IMR-90 (cell line): ENCODE measurements around the gene DTL. TPM values are rescaled to one million over a fixed set of nuclear protein-coding genes. Genes with fewer than 3 reads are reported as not detected.
"Not testable (repeated sequence)": the region's sequence is repeated elsewhere in the genome, so short reads cannot be mapped to it uniquely, and the experiment has no call there.

Source experiments
- ATAC-seq: fragments of 200-7000 bp; cut with Tn5 transposase; 2 replicates; pipeline ENCODE4 v1.9.1; 2020; ENCODE audit warnings: low read depth, mild to moderate bottlenecking, moderate library complexity
- BruUV-seq: library from RNA; stranded (reverse); fragments of 400-500 nt; replicated peaks from 2 replicates; lab custom pipeline; 2021; lab: Mats Ljungman, UMichigan
- CTCF ChIA-PET: fragments of 300-600 bp; formaldehyde crosslinking; extraction: SDS; loops from one replicate; lab custom pipeline; 2021; ENCODE audit warnings: antibody characterized with exemption; lab: Yijun Ruan, JAX
- POLR2A ChIA-PET: fragments of 300-600 bp; sonication (Branson Sonifier 250); formaldehyde crosslinking; loops from one replicate; lab custom pipeline; 2022; ENCODE audit warnings: antibody characterized with exemption; ENCODE audit not compliant: unreplicated experiment; lab: Charles Lee
- DNase-seq: peaks from one replicate; pipeline ENCODE4 v3.0.0; 2013
- H2AFZ ChIP-seq: replicated peaks from 2 replicates; pipeline ENCODE3; 2013; ENCODE audit warnings: low read length, mild to moderate bottlenecking; ENCODE audit not compliant: poor library complexity
- H2AK5ac ChIP-seq: 2 replicates; pipeline ENCODE4 v1.6.1; 2013; ENCODE audit warnings: low read depth, low read length, inconsistent platforms
- H2AK9ac ChIP-seq: replicated peaks from 2 replicates; pipeline ENCODE3; 2013; ENCODE audit warnings: mild to moderate bottlenecking, low read depth, low read length, moderate library complexity; ENCODE audit not compliant: poor library complexity
- H2BK120ac ChIP-seq: 2 replicates; pipeline ENCODE4 v1.6.1; 2013; ENCODE audit warnings: low read depth, low read length, inconsistent platforms
- H2BK15ac ChIP-seq: 3 replicates; pipeline ENCODE4 v1.6.1; 2013; ENCODE audit warnings: low read depth, low read length, inconsistent platforms
- H2BK20ac ChIP-seq: 2 replicates; pipeline ENCODE4 v1.6.1; 2013; ENCODE audit warnings: low read depth, mild to moderate bottlenecking, inconsistent platforms, low read length, moderate library complexity
- H2BK5ac ChIP-seq: 2 replicates; pipeline ENCODE4 v1.6.1; 2013; ENCODE audit warnings: mild to moderate bottlenecking, low read depth, low read length, inconsistent platforms; ENCODE audit not compliant: poor library complexity, severe bottlenecking
- H3K14ac ChIP-seq: replicated peaks from 2 replicates; pipeline ENCODE4 v1.6.1; 2013; ENCODE audit warnings: low read depth, low read length, inconsistent platforms
- H3K18ac ChIP-seq: 2 replicates; pipeline ENCODE4 v1.6.1; 2013; ENCODE audit warnings: low read depth, low read length, control low read depth
- H3K23ac ChIP-seq: 2 replicates; pipeline ENCODE4 v1.6.1; 2013; ENCODE audit warnings: low read depth, low read length, inconsistent platforms
- H3K27ac ChIP-seq: 2 replicates; pipeline ENCODE4 v1.5.1; 2013; ENCODE audit warnings: mild to moderate bottlenecking, control low read depth, low read length; ENCODE audit not compliant: insufficient read depth
- H3K27me3 ChIP-seq: 2 replicates; pipeline ENCODE4 v1.6.1; 2013; ENCODE audit warnings: low read length; ENCODE audit not compliant: control insufficient read depth, insufficient read depth
- H3K36me3 ChIP-seq: 2 replicates; pipeline ENCODE4 v1.6.1; 2013; ENCODE audit warnings: low read length, mixed read lengths; ENCODE audit not compliant: control insufficient read depth, insufficient read depth
- H3K4ac ChIP-seq: 2 replicates; pipeline ENCODE4 v1.6.1; 2013; ENCODE audit warnings: low read depth, low read length, inconsistent platforms
- H3K4me1 ChIP-seq: 2 replicates; pipeline ENCODE4 v1.6.1; 2013; ENCODE audit warnings: low read length, mixed read lengths; ENCODE audit not compliant: control insufficient read depth, insufficient read depth
- H3K4me2 ChIP-seq: 2 replicates; pipeline ENCODE4 v1.6.1; 2013; ENCODE audit warnings: low read depth, mild to moderate bottlenecking, control low read depth, low read length, moderate library complexity
- H3K4me3 ChIP-seq: 2 replicates; pipeline ENCODE4 v1.5.1; 2013; ENCODE audit warnings: low read depth, mild to moderate bottlenecking, control low read depth, low read length, moderate library complexity; ENCODE audit not compliant: insufficient read depth
- H3K56ac ChIP-seq: 2 replicates; pipeline ENCODE4 v1.6.1; 2013; ENCODE audit warnings: low read length, inconsistent platforms; ENCODE audit not compliant: insufficient read depth; ENCODE audit errors: extremely low read depth
- H3K79me1 ChIP-seq, 2 experiments: 2 replicates each; pipeline ENCODE4 v1.6.1; 2013; ENCODE audit warnings: low read length in 2 of 2, inconsistent platforms in 1 of 2, low read depth in 1 of 2
- H3K9ac ChIP-seq: 2 replicates; pipeline ENCODE4 v1.6.1; 2013; ENCODE audit warnings: low read depth, low read length, control low read depth
- H3K9me1 ChIP-seq: 2 replicates; pipeline ENCODE4 v1.6.1; 2013; ENCODE audit warnings: low read length, inconsistent platforms; ENCODE audit not compliant: insufficient read depth
- H3K9me3 ChIP-seq: 2 replicates; pipeline ENCODE4 v1.6.1; 2013; ENCODE audit warnings: low read length; ENCODE audit not compliant: control insufficient read depth, insufficient read depth
- H4K20me1 ChIP-seq: 2 replicates; pipeline ENCODE4 v1.6.1; 2013; ENCODE audit warnings: low read length, inconsistent platforms; ENCODE audit not compliant: insufficient read depth
- H4K5ac ChIP-seq: 2 replicates; pipeline ENCODE4 v1.6.1; 2013; ENCODE audit warnings: mild to moderate bottlenecking, low read depth, low read length, control low read depth
- H4K8ac ChIP-seq, 2 experiments: 2 replicates each; pipeline ENCODE4 v1.6.1; 2013; ENCODE audit warnings: low read depth in 2 of 2, low read length in 2 of 2, control low read depth in 1 of 2, inconsistent platforms in 1 of 2
- H4K91ac ChIP-seq: 2 replicates; pipeline ENCODE4 v1.6.1; 2013; ENCODE audit warnings: low read depth, low read length, inconsistent platforms; ENCODE audit not compliant: insufficient read depth
- WGBS, 2 experiments: methylation state at CpG; one replicate each; pipeline versions ENCODE4 v1.1.5 to v1.1.7; 2013; ENCODE audit warnings: missing lambda C conversion rate in 2 of 2; ENCODE audit not compliant: insufficient read length in 1 of 2; ENCODE audit errors: extremely low coverage in 2 of 2; 5-methylcytosine and 5-hydroxymethylcytosine counted together
- dilution Hi-C: fragments of 300-500 bp; cut with HindIII; formaldehyde crosslinking; loops from one replicate; pipeline ENCODE4 v1.14.3; 2018; ENCODE audit warnings: low sequenced_read_pairs; ENCODE audit not compliant: unreplicated experiment
- in situ Hi-C: fragments of 300-500 bp; cut with MboI; formaldehyde crosslinking; loops from 3 replicates; pipeline ENCODE4 v1.14.3; 2019; ENCODE audit warnings: low sequenced_read_pairs, inconsistent platforms, mixed read lengths
- intact Hi-C: fragments of 100-400 bp; cut with micrococcal nuclease; formaldehyde crosslinking; loops from 2 replicates; pipeline ENCODE4 v1.10.0; 2022
- polyA plus RNA-seq, 3 experiments: library from polyadenylated mRNA; depleted of rRNA; stranded (reverse); fragments of >200 nt; gene quantifications; 2 replicates each; pipeline ENCODE4 v1.2.3, GENCODE V29; 2012; ENCODE audit warnings: low replicate concordance in 1 of 3
- total RNA-seq: library from RNA; depleted of rRNA; stranded (reverse); fragments of >200 nt; gene quantifications from 2 replicates; pipeline ENCODE4 v1.2.3, GENCODE V29; 2012

Gene DTL
- total and polyA plus RNA-seq, 2 of the 4 experiments (the other 2 are of a cell fraction), result 11.8 to 19.9 TPM

DNA sequence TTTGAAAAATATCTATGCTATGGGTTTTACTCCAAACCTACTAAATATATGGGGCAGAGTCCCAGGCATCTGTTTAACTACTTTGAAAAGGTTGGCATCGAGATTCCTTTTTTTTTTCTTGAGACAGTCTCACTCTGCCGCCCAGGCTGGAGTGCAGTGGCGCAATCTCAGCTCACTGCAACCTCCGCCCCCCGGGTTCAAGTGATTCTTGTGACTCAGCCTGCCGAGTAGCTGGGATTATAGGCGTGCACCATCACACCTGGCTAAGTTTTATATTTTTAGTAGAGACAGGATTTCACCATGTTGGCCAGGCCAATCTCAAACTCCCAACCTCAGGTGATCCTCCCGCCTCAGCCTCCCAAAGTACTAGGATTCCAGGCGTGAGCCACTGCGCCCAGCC is 7.8 kb upstream of the DTL start:
- H3K9me3 ChIP-seq, H4K8ac ChIP-seq, H3K27ac ChIP-seq, H2BK120ac ChIP-seq, H4K5ac ChIP-seq, POLR2A ChIA-PET, H3K9me1 ChIP-seq, in situ Hi-C loops, ATAC-seq, H3K36me3 ChIP-seq, BruUV-seq, H3K14ac ChIP-seq, H2BK5ac ChIP-seq, dilution Hi-C loops, H3K27me3 ChIP-seq, H3K4me3 ChIP-seq, H2AK5ac ChIP-seq, H3K4me1 ChIP-seq, H4K20me1 ChIP-seq, H3K4me2 ChIP-seq, intact Hi-C loops, H4K91ac ChIP-seq, H2BK15ac ChIP-seq, H2AK9ac ChIP-seq, H3K18ac ChIP-seq, H3K4ac ChIP-seq, H3K56ac ChIP-seq, H2BK20ac ChIP-seq, H3K9ac ChIP-seq, H2AFZ ChIP-seq, DNase-seq, H3K23ac ChIP-seq, CTCF ChIA-PET: not testable (repeated sequence)
- WGBS, 2 experiments, result 100% methylated on average over 1 of the region's 10 CpGs; no CpG with 5 or more reads in 1 of the 2 experiments
- peaks cover 16 to 37% of the 10 kb centered on the region in 2 experiments for H3K79me1 ChIP-seq
